ENCODE results near the gene SSTR3. TPM values are rescaled to one million over a fixed set of nuclear protein-coding genes. Genes with fewer than 3 reads are reported as not detected.

Gene SSTR3
- total and polyA plus RNA-seq, 2 of the 4 experiments (the other 2 are of a cell fraction): under 0.01 to 0.07 TPM

- no TSS peak for BruUV-seq (replicated peaks)
- no peak overlapping the region; the same call in 1 of the 2 replicates for H4K5ac ChIP-seq (ENCODE audit: low read depth, low read length)
Observed at GRCh38 chr22:37241351-37242142, 29.3 kb upstream of the SSTR3 start.

More at GRCh38 chr22:37241351-37242142, 29.3 kb upstream of the SSTR3 start:
- dilution Hi-C loops (cut with HindIII; ENCODE audit: low sequenced_read_pairs, unreplicated experiment) (no loop called here), in situ Hi-C loops (cut with MboI; ENCODE audit: low sequenced_read_pairs) (no loop called here), intact Hi-C loops (cut with micrococcal nuclease) (no loop called here)
- DNase-seq (no peak), ATAC-seq (ENCODE audit: low read depth) (no peak)
- Histone ChIP-seq H2AFZ (replicated peaks; ENCODE audit: low read length, poor library complexity) (peak overlapping the region; percentile 52), H3K79me1 (ENCODE audit: low read depth in 1 of 2, low read length in 2 of 2) (peaks cover 8 to 21% of the 10 kb centered on the region in 2 experiments; a peak in 3 of 4 replicates), H3K9ac (ENCODE audit: low read depth, low read length) (no peak overlapping the region), H4K8ac (ENCODE audit: low read depth in 2 of 2, low read length in 2 of 2) (peak overlapping the region; percentile 27 to 66; a peak in 1 of 4 replicates), H2AK5ac (ENCODE audit: low read depth, low read length) (peak overlapping the region; percentile 35), H2BK20ac (ENCODE audit: low read depth, low read length) (no peak overlapping the region; the same call in 1 of the 2 replicates), H3K9me3 (ENCODE audit: control insufficient read depth, insufficient read depth, low read length) (no peaks in the 10 kb centered on the region), H2BK15ac (ENCODE audit: low read depth, low read length) (no peak overlapping the region), H3K23ac (ENCODE audit: low read depth, low read length) (no peak overlapping the region), H3K36me3 (ENCODE audit: control insufficient read depth, insufficient read depth, low read length) (no peaks in the 10 kb centered on the region), H3K4me2 (ENCODE audit: low read depth, low read length) (no peak overlapping the region), H2BK120ac (ENCODE audit: low read depth, low read length) (0 out of 2 replicates have a peak overlapping the region, but pooled peaks have one; percentile 29), H3K56ac (ENCODE audit: extremely low read depth, insufficient read depth, low read length) (no peak overlapping the region), H3K4me1 (ENCODE audit: control insufficient read depth, insufficient read depth, low read length) (peaks cover 15% of the 10 kb centered on the region), H4K91ac (ENCODE audit: insufficient read depth, low read depth, low read length) (no peak overlapping the region), H3K4ac (ENCODE audit: low read depth, low read length) (peak overlapping the region; percentile 5; the same call in 1 of the 2 replicates), H3K14ac (replicated peaks; ENCODE audit: low read depth, low read length) (no peak overlapping the region), H3K9me1 (ENCODE audit: insufficient read depth, low read length) (peaks cover 3% of the 10 kb centered on the region), H2BK5ac (ENCODE audit: low read depth, low read length, poor library complexity, severe bottlenecking) (no peak overlapping the region), H2AK9ac (replicated peaks; ENCODE audit: low read depth, low read length, poor library complexity) (peak overlapping the region; percentile 59), H3K27ac (ENCODE audit: insufficient read depth, low read length) (no peak overlapping the region), H3K18ac (ENCODE audit: low read depth, low read length) (no peak overlapping the region; the same call in 1 of the 2 replicates), H3K27me3 (ENCODE audit: control insufficient read depth, insufficient read depth, low read length) (no peaks in the 10 kb centered on the region), H3K4me3 (ENCODE audit: insufficient read depth, low read depth, low read length) (no peak overlapping the region), H4K20me1 (ENCODE audit: insufficient read depth, low read length) (no peaks in the 10 kb centered on the region)
- TF ChIP-seq POLR2A (IDR thresholded peaks at IDR 0.05; ENCODE audit: low read depth, low read length) (no peak), USF2 (IDR thresholded peaks at IDR 0.05; ENCODE audit: low read depth, low read length) (no peak), RAD21 (IDR thresholded peaks at IDR 0.05; ENCODE audit: low read length) (no peak), ELK1 (IDR thresholded peaks at IDR 0.05; ENCODE audit: borderline replicate concordance, low read depth, low read length) (no peak), MAZ (IDR thresholded peaks at IDR 0.05; ENCODE audit: borderline replicate concordance, low read depth, low read length) (no peak), MXI1 (IDR thresholded peaks at IDR 0.05; ENCODE audit: borderline replicate concordance, low read depth, low read length) (no peak), RFX5 (IDR thresholded peaks at IDR 0.05; ENCODE audit: low read depth, low read length) (no peak), NFE2L2 (IDR thresholded peaks at IDR 0.05; ENCODE audit: low read depth, low read length) (no peak), BHLHE40 (IDR thresholded peaks at IDR 0.05; ENCODE audit: low read depth, low read length) (no peak), CTCF (conservative IDR thresholded peaks at IDR 0.05; ENCODE audit: low read depth, low read length) (no peak)
- CTCF ChIA-PET: no interaction called here
- POLR2A ChIA-PET (ENCODE audit: unreplicated experiment): no interaction called here
- WGBS, 2 experiments (ENCODE audit: extremely low coverage in 2 of 2, insufficient read length in 1 of 2): 73% methylated on average over 3 of the region's 19 CpGs; no CpG with 5 or more reads in 1 of the 2 experiments
